LNCaP clone FGC (cell line): Measurements from ENCODE around the gene OMA1.

Experiments
- DNase-seq: peaks from one replicate; pipeline ENCODE4 v3.0.0-alpha.2; 2011; ENCODE audit warnings: low read depth
- H3K4me3 ChIP-seq: 2 replicates; pipeline ENCODE4 v1.5.1; 2011; ENCODE audit warnings: mild to moderate bottlenecking, low read depth, low read length, control low read depth
- CTCF ChIP-seq: IDR thresholded peaks from 2 replicates; pipeline ENCODE4 v1.5.1; 2012; ENCODE audit warnings: mild to moderate bottlenecking; ENCODE audit not compliant: control insufficient read depth, insufficient read depth; ENCODE audit errors: extremely low read depth

Gene OMA1

GRCh38 chr1:58524353-58524945, 22.1 kb downstream of the OMA1 start:
- no peak for DNase-seq
- no peak for TF ChIP-seq CTCF
- no peak overlapping the region for H3K4me3 ChIP-seq

- H3K4me3 ChIP-seq, result no peak overlapping the region
- peak; percentile 52 for DNase-seq
- TF ChIP-seq CTCF, result peak; percentile 66
Observed at GRCh38 chr1:58515794-58516401, 30.6 kb downstream of the OMA1 start.

- no peak overlapping the region for H3K4me3 ChIP-seq
- TF ChIP-seq CTCF, result no peak
- DNase-seq, result no peak
Observed at GRCh38 chr1:58513956-58514355, 32.6 kb downstream of the OMA1 start.

- no peak for DNase-seq
- no peak overlapping the region for H3K4me3 ChIP-seq
- no peak for TF ChIP-seq CTCF
Observed at GRCh38 chr1:58508629-58509028, 37.9 kb downstream of the OMA1 start.

GRCh38 chr1:58505286-58505685, 41.2 kb downstream of the OMA1 start:
- TF ChIP-seq CTCF, result no peak
- H3K4me3 ChIP-seq, result no peak overlapping the region
- no peak for DNase-seq

- DNase-seq, result no peak
- H3K4me3 ChIP-seq, result no peak overlapping the region
- no peak for TF ChIP-seq CTCF
Observed at GRCh38 chr1:58502519-58502918, 44.0 kb downstream of the OMA1 start.

- DNase-seq, result no peak
- H3K4me3 ChIP-seq, result no peak overlapping the region
- no peak for TF ChIP-seq CTCF
Observed at GRCh38 chr1:58500043-58500442, 46.5 kb downstream of the OMA1 start.
